A673 (cell line): Measurements from ENCODE around the gene HOXB13.

ENCODE experiments used
- CTCF ChIP-seq: fragments of 300-800, 200-600 bp; sonication (generic); conservative IDR thresholded peaks from 2 replicates; pipeline ENCODE4 v1.5.1; 2017; ENCODE audit warnings: low read depth, mild to moderate bottlenecking, antibody characterized with exemption, low read length, moderate library complexity, mixed read lengths
- EZH2 ChIP-seq: fragments of 200-600 bp; sonication (generic); IDR thresholded peaks from 2 replicates; pipeline ENCODE4 v1.6.1; 2017; ENCODE audit warnings: borderline replicate concordance, low read depth, mild to moderate bottlenecking, mixed read lengths, antibody characterized with exemption, low read length; ENCODE audit not compliant: poor library complexity, severe bottlenecking

DNA sequence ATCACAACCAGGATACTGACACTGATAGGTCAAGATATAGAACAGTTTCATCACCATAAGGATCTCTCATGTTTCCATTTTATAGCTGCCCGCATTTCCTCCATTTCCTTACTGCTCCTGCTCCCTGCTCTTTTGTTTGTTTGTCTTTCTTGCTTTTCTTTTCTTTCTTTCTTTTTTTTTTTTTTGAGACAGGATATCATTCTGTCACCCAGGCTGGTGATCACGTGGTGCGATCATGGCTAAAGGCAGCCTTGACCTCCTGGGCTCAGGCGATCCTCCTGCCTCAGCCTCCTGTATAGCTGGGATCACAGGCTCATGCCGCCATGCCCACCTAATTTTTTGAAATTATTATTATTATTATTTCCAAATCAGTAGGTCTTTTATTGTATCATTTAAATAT is 37.9 kb downstream of the HOXB13 start:
- TF ChIP-seq CTCF (no peak), EZH2 (no peak)
